NCI-H2227 (cell line): Measurements from ENCODE around the gene ANKRD12.
"Not testable (repeated sequence)": the region's sequence is repeated elsewhere in the genome, so short reads cannot be mapped to it uniquely, and the experiment has no call there.

Source experiments
- DNase-seq: peaks from one replicate; lab custom pipeline; 2025; ENCODE audit not compliant: unreplicated experiment; lab: John Stamatoyannopoulos, UW

Gene ANKRD12

DNA sequence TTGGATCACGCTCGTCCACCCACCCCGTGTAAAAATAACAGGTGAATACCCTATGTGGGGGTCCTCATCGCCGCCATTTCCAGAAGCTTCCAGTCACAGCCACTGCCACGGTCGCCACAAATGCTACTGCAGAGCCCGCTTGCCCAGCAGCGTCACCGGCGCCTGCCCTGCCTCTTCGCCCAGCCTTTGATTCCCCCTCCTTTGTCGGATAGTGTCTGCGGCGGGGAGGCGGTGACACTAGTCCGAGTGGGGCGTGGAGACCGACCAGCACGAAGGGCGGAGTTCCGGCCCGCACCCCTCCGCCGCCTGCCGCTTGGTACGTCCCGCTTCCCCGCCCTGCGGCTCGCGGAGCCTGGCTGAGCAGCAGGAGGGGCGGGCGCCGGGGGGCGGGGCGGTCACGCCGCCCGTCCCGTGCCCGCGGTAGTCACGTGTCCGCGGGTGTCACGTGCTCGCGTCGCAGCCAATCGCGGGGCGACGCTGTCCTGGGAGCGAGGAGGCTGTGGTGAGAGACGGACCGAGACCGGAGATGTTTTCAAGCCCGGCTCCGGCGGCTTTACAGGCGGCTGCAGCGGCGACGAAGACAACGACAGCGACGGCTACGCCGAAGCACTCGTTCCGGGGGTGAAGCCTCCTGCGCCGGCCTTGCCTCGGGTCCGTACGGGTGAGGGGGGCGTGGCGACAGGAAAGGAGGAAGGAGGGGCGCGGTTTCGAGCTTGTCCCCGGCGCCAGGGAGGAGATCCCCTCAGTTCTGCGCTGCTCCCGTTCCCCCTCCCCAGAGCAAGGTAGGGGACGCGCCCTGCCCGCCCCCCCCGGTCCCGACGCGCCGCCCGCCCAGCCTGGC lies at the start of gene ANKRD12:
Gene ANKRD12, plus strand, starts transcription at position 467 of the 841 bp plus-strand sequence. CDS start 45,652 bp downstream, outside the sequence.
- peak; percentile 99 for DNase-seq

DNA sequence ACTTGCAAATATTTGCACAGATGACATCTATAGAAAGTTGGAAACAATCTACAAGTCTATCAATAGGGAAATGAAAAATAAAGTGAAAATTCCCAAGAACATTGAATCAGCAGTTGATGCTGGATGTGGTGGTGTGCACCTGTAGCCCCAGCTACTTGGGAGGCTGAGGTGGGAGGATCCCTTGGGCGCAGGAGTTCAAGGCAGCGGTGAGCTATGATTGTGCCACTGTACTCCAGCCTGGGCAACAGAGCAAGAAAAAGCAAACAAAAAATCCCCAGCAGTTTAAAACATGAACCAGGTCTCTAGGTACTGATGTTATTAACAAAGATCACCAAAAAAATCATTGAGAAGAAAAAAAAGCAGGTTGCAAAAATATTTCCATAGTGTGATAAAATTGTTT lies 49.4 kb upstream of the ANKRD12 start:
- DNase-seq: no peak

DNA sequence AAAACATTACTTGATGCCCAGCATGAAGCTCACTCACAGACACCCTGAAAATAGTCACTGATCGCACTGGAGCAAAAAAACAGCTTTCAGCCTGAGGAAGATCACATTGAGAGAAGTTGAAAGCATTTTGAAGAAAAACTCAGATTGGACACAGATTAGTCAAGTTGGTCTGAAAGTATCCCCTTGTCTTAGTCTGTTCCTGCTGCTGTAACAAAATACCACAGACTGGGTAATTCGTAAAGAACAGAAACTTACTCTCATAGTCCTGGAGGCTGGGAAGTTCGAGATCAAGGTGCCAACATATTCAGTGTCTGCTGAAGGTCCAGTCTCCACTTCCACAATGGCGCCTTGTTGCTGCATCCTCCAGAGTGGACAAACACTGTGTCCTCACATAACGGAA lies 48.3 kb upstream of the ANKRD12 start:
- DNase-seq: no peak

DNA sequence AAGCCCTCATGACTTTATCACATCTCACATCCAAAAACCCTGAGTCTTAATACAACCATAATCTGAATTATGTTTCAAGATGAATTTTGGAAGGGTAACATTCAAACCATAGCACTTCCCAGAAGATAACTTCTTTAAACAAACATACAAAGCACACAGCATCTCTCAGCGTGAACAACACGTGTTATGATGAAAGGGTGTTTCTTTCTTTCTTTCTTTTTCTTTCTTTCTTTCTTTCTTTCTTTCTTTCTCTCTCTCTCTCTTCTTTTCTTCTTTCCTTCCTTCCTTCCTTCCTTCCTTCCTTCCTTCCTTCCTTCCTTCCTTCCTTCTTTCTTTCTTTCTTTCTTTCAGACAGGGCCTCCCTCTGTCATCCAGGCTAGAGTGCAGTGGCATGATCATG lies 47.9 kb upstream of the ANKRD12 start:
- not testable (repeated sequence) for DNase-seq

DNA sequence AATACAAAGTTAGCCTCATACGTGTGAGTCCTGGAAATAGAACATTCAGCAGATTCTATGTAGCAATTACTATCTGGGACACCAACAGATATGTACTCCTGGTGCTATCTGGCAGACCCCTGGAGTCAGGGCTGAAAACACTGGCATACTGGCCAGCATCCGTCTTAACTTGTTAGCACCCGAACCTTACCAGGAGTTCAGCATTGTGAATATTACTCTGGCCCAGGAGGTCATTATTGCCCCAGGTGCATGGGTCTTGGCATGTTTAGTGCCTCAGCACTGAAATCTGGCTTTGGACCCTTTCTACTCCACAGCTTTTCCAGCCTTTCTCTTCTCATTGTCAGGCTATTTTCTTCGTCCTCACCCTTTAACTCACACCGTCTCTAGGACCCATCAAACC lies 46.0 kb upstream of the ANKRD12 start:
- DNase-seq: no peak

DNA sequence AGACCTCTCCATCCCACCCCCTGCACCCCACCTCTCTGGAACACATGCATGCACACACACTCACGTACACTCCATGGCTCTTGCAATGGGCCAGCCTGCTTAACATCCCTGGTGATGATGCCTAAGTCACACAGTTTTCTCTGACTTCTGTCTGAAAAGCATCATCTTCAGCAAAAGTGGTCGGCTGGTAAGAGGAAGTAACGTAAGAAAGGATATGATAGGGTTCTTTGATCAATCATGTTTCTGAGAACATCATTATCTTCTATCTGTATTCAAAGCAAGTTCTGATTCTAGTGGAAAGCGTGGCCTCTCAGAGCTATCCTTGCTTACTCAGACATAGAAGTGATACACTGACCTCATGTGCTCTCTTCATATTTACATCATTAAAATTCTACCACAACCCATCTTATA lies 45.5 kb upstream of the ANKRD12 start:
- no peak for DNase-seq

DNA sequence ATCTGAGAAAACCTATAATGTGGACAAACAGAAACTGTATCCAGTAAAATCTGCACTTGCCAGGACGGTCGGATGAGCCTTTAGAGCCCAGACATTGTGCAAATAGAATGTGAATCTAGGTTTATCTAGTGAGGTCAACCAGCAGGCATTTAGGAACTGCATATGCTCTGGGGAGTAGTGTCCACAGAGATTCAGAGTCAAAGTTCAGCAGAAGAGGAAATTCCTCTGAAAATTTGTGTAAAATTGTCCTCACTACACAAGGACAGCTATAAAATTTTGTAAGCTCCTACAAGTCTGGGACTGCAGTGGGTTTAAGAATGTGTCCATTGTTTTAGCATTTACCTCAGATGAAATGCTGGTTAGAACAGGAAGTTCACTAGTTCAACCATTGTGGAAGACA lies 43.9 kb upstream of the ANKRD12 start:
- DNase-seq: no peak

DNA sequence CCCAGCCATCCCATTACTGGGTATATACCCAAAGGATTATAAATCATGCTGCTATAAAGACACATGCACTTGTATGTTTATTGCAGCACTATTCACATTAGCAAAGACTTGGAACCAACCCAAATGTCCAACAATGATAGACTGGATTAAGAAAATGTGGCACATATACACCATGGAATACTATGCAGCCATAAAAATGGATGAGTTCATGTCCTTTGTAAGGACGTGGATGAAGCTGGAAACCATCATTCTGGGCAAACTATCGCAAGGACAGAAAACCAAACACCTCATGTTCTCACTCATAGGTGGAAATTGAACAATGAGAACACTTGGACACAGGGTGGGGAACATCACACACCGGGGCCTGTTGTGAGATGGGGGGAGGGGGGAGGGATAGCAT lies 43.5 kb upstream of the ANKRD12 start:
- not testable (repeated sequence) for DNase-seq

DNA sequence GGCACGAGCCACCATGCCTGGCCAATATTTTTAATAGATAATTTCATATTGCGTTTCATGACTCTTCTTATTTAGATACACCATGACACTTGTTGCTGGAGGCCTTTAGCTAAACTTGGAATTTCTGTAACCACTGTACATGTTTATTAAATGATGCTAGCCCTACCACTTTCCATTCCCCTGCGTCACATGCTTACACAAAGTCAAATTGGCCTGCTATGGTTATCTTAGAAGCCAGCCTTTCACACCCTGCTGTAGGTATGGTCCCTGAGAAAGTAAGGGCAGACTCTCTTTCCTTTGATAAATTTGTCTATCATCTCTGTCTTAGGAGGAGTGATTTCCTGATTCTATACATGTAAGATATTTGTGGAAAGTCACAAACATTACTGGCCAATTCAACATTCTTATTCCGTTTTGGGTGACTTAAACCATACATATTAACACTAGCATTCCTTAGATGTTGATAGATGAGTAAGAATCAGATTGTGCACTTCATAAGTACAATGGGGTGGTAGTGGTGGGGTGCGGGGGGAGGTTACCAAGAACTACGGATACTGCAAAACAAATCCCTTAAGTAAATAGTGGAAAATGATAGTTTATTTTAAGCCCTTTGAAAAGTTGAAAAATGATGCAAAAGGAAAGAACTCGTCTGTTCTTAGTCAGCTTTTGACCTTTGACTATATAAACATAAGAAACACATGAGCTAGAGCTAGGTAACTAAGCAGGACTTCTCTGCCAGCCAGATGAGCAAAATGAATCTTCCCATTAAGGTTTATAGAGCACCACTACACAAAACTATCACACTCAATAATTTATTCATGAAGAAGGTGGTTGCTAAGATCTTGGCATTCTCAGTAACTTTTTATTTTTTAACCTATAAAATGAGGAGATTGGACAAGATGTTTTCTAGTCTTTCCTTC lies 42.0 kb upstream of the ANKRD12 start:
- no peak for DNase-seq

DNA sequence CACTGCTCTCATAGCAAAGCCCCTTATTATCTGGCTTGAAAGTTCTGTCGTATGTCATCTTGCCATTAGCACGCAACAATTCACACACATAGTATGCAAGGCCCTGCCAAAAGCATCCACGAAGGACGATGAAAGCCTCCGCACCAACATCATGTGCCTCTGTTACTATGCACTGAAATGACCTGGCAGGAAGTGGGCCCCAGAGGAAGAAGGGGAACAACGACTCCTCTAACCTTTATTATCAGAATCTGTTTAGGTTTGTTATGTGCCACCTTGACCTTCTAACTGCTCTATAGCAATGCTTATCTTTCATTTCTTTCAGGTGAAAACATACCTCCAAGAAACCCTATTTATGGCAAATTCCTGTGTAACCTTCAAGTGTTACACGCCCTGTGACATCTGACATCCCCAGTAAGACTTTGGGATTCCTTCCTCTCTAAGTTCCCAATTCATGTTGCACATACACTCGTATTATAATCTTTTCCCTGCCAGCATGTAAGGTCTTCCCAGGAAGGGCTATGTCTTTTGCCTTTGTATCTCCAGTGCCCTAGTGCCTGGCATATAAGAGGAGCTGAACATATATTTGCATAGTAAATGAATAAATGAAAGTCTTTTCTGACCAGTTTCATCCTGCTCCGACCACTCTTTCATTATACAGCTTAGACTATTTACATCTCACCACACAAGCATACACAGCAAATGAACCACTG lies 41.1 kb upstream of the ANKRD12 start:
- DNase-seq: no peak

DNA sequence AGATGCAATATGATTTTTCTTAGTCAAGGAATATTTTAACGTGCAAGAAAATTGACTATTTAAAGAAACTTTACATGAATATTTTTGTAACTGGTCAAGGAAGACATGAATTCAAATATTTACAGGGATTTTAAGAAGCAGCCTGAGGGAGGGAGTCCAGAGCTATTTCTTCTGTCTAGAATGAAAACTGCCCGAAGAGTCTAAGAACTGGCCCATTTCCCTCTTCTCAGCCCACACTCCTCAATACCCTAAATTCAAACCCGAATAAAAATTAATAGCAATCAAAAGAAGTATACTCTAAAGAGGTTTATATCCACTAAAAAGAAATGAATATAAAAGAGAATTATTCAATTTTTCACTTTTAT lies 40.6 kb upstream of the ANKRD12 start:
- DNase-seq: no peak

DNA sequence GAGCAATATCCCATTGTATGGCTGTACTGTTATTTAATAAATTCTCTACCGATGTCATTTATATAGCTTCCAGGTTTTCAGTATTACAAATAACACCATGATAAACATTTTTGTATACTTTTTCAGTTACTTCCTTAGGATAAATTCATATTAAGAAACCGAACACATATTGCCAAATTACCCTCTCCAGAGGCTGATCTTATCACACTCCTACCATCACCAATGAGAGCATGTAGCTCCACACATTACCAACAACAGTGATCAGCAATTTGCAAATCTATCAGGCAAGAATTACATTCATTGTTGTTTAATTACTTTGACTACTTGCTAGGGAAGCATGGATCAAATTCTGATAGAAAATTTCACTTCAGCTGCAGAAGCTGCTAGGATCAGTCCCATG lies 39.9 kb upstream of the ANKRD12 start:
- no peak for DNase-seq

DNA sequence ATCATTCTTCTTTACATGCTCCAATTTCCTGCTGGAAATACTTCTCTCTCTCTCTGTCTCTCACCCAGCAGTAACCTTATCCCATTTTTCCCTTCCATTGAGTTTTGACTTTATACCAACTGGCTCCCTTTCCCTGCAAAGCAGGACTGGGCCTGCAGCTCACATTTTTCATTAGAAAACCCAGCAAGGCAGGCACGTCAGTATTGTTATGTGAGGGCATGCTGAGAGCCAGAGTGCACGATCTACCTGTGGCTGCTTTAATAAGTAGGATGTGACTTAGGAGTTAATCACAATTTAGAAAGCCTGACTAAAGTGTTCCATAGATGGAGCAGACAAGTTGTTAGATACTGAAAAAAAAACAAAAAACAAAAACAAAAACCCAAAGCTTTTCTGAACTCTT lies 39.2 kb upstream of the ANKRD12 start:
- DNase-seq: no peak

DNA sequence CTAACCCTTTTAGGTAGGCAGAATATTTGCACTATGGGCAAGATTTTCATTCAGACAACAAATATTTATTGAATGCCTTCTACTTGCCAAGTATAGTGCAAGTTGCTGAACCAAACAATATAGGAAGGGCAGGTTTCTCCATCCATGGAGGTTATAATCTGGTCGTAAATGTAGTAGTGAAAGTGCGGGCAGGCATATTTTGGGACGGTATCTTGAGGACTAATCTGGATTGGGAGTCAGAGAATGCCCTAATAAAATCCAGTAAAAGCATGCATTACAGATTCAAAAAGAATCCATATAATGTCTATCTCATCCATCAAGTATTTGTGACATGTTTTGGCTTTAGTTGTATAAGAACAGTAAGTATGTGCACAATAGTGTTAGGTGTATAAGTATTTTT lies 35.8 kb upstream of the ANKRD12 start:
- DNase-seq: no peak

DNA sequence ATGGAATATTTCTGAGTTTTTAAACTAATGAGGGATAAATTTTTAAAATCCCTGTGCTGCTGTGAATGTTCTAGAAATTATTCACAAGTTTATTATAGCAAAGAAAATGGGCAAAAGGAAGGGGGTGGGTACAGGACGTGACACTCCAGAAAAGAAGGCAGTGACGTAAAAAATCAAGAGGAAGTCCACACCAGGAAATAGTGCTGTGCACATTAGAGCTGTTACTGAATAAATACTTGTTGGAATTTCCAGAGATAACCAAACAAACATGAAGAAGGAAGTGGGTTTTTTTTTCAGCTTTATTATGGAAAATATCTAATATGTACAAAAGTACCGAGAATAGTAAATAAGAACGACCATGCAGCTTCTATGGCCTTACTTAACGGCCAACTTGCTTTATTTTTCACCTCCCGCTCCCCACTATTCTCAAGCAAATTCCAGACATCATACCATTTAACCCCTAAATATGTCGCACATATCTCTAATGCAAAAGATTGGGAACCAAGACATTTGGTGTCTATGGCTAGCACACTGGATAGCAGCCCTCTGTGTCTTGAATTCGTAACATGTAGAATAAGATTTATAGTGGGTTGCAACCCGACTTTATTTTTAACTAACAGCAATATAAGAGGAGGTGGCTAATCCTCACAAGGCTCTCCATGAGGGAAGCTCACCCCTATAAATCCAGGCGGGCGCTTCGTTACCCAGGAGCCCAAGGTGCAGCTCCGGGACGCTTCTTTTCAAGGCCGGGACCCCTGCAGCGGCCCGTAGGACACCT lies 34.7 kb upstream of the ANKRD12 start:
- peak; percentile 38 for DNase-seq

DNA sequence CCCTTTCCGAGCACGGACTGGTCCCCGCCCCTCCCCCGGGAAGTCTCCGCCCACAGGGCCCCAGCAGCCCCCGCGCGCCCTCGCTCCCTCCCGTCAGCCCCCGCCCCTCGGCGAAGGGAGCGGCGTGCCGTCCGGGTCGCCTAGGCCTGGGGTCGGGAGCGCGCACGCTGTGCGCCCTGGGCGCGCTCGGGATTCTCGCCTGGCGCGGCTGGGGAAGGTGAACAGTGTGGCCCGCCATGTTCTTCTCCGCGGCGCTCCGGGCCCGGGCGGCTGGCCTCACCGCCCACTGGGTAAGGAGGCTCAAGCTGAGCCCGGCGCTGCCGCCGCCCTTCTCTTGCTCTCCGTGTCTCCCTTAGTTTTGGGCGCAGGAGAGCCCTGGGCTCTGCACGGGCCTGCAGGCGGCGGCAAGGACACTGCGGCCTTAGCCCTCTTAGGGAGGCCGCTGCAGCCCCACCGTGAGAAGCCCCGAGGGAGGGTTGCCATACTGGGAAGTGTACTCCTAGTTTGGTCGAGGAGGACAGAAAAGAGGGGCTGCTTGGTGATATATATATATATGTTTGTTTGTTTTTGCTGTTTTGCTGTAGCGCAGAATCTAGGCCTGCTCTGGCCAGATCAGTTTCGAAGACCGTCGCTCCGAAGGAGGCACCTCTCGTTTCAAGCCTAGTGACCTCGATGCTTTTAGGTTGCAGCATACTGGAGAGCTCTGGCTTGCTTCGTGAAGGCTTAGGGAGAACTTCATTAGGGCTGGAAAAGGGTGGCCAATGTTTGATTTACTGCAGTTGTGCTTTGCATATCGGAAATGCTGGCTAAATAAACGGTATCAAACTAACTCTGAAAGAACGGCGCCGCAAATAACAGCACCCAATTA lies 33.8 kb upstream of the ANKRD12 start, which contains the start of gene NDUFV2:
Gene NDUFV2, plus strand, starts transcription at position 192 of the 868 bp plus-strand sequence. Its CDS starts 45 bp downstream, at position 237.
- peak; percentile 98 for DNase-seq

DNA sequence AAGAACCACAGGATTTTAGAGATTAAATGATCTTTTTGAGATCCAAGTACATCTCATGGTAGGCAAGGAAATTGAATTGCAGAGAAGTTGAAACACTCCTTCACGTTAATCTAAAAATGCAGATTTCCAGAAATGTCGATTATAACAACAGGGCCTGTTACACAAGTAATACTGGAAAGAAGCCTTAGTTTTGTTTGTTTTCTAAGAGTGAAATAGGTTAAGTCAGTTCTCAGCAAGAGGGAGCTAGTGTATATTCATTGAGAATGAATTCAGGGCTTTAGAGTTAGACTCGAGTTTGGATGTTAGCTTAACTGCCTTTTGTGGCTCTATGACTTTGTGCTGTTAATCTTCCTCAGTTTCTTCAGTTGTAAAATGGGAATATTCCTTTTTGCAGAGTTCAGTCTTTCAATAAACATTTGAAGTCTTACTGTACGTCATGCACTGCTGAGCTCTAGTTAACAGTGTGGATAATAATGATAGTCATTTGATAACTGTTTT lies 33.2 kb upstream of the ANKRD12 start:
- DNase-seq: no peak

DNA sequence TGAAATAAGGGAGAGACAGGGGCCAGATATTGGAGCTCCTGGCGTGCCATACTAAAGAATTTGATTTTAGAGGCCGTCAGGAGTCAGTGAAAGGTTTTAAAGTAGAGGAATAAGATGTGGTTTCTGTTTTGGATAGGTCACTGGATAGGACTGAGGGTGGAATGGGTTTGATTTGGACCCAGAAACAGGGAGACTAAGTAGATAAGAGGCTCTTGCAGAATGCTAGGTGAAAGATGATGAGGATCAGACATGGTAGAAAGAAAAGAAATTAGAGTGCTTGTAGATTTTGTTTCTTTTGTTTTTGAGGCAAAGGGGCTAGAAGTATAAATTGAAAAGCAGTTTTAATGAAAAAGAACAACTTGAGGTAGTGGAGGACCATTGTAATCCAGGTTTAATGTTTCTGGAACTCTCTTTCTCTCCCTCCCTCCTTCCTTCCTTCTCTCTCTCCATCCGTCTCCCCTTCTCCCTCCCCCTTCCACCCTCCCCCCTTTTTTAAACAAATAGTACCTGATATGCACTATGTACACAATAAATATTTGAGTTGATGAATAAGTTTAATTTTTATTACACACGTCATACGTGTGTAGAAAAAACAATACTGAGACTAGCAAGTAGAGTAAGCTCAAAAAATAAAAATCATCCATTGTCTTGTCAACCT lies 32.2 kb upstream of the ANKRD12 start:
- no peak for DNase-seq

DNA sequence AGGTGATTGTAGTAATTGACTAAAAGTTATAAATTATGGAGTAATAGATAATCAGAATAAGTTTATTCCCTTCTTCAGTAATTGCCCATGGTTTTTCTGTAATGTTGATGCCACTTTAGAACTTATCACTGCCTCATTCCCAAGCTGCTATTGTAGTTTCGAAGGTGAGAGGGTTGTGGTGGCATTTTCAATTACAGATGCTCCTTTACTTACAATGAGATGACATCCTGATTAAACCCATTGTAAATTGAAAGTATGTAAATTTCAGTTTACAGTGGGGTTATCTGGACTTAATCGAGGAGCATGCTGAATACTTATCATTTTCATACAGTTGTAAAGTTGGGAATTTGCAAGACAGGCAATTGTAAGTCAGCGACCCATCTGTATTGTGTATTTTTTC lies 31.2 kb upstream of the ANKRD12 start:
- no peak for DNase-seq
